Neuronal stem cell (in vitro differentiated cells): ENCODE results near the gene UNC45A.

Source experiments
- DNase-seq: peaks from one replicate; pipeline ENCODE4 v3.0.0-alpha.2; 2013; ENCODE audit warnings: low spot score
- H2AFZ ChIP-seq: one replicate; pipeline ENCODE4 v1.6.1; 2013; ENCODE audit warnings: mild to moderate bottlenecking, low read length, inconsistent platforms
- H2AK5ac ChIP-seq: 2 replicates; pipeline ENCODE4 v1.6.1; 2013; ENCODE audit warnings: low read depth, mild to moderate bottlenecking, inconsistent platforms, low read length, moderate library complexity, mixed read lengths
- H2BK120ac ChIP-seq: 2 replicates; pipeline ENCODE4 v1.6.1; 2013; ENCODE audit warnings: low read depth, mild to moderate bottlenecking, inconsistent platforms, low read length, moderate library complexity, mixed read lengths
- H2BK12ac ChIP-seq: one replicate; pipeline ENCODE4 v1.6.1; 2013; ENCODE audit warnings: low read length, inconsistent platforms
- H2BK15ac ChIP-seq: 2 replicates; pipeline ENCODE4 v1.6.1; 2013; ENCODE audit warnings: mild to moderate bottlenecking, low read length, inconsistent platforms, mixed read lengths
- H2BK5ac ChIP-seq: one replicate; pipeline ENCODE4 v1.6.1; 2013; ENCODE audit warnings: inconsistent platforms, mild to moderate bottlenecking, low read length, moderate library complexity
- H3K14ac ChIP-seq: one replicate; pipeline ENCODE4 v1.6.1; 2013; ENCODE audit warnings: low read length, inconsistent platforms
- H3K18ac ChIP-seq: 2 replicates; pipeline ENCODE4 v1.6.1; 2013; ENCODE audit warnings: low read length, inconsistent platforms
- H3K23ac ChIP-seq: 2 replicates; pipeline ENCODE4 v1.6.1; 2013; ENCODE audit warnings: low read depth, mild to moderate bottlenecking, mixed read lengths, low read length, inconsistent platforms; ENCODE audit not compliant: poor library complexity
- H3K27ac ChIP-seq: replicated peaks from 3 replicates; pipeline ENCODE4 v1.5.1; 2013; ENCODE audit warnings: low read length, inconsistent platforms
- H3K27me3 ChIP-seq, 3 experiments: 2 replicates each; pipeline ENCODE4 v1.6.1; 2013; ENCODE audit warnings: low read length in 3 of 3, mild to moderate bottlenecking in 2 of 3, inconsistent platforms in 1 of 3, low read depth in 1 of 3, mixed read lengths in 1 of 3, moderate library complexity in 1 of 3; ENCODE audit not compliant: control insufficient read depth in 3 of 3, insufficient read depth in 3 of 3
- H3K36me3 ChIP-seq, 2 donors: replicated peaks in 1 of 2; 2 replicates each; pipeline ENCODE4 v1.6.1; 2013; ENCODE audit warnings: low read length in 2 of 2; ENCODE audit not compliant: control insufficient read depth in 2 of 2, insufficient read depth in 2 of 2
- H3K4ac ChIP-seq: 2 replicates; pipeline ENCODE4 v1.6.1; 2013; ENCODE audit warnings: inconsistent platforms, mild to moderate bottlenecking, low read length, moderate library complexity
- H3K4me1 ChIP-seq, 2 donors: 1 replicate in 1 of 2; 2 replicates in 1 of 2; pipeline ENCODE4 v1.6.1; 2013; ENCODE audit warnings: low read length in 2 of 2, low read depth in 1 of 2; ENCODE audit not compliant: control insufficient read depth in 2 of 2, insufficient read depth in 1 of 2
- H3K4me2 ChIP-seq: one replicate; pipeline ENCODE4 v1.6.1; 2013; ENCODE audit warnings: mild to moderate bottlenecking, low read length, inconsistent platforms; ENCODE audit not compliant: insufficient read depth, poor library complexity, severe bottlenecking
- H3K4me3 ChIP-seq, 2 donors: 2 replicates each; pipeline ENCODE4 v1.5.1; 2013; ENCODE audit warnings: low read length in 2 of 2, mild to moderate bottlenecking in 2 of 2, inconsistent platforms in 1 of 2, moderate library complexity in 1 of 2
- H3K79me1 ChIP-seq: one replicate; pipeline ENCODE4 v1.6.1; 2013; ENCODE audit warnings: low read depth, mild to moderate bottlenecking, inconsistent platforms, low read length, moderate library complexity
- H3K9ac ChIP-seq: one replicate; pipeline ENCODE4 v1.6.1; 2013; ENCODE audit warnings: mild to moderate bottlenecking, low read depth, low read length, inconsistent platforms; ENCODE audit not compliant: poor library complexity
- H3K9me3 ChIP-seq, 2 donors: replicated peaks in 1 of 2; 2 replicates each; pipeline versions ENCODE3 to v1.6.1; 2013; ENCODE audit warnings: low read length in 2 of 2, mild to moderate bottlenecking in 2 of 2, inconsistent platforms in 1 of 2, low read depth in 1 of 2, mixed read lengths in 1 of 2, moderate library complexity in 1 of 2; ENCODE audit not compliant: control insufficient read depth in 2 of 2, insufficient read depth in 1 of 2
- H4K8ac ChIP-seq: one replicate; pipeline ENCODE4 v1.6.1; 2013; ENCODE audit warnings: low read depth, mild to moderate bottlenecking, inconsistent platforms, low read length, moderate library complexity
- H4K91ac ChIP-seq: one replicate; pipeline ENCODE4 v1.6.1; 2013; ENCODE audit warnings: low read length, low read depth, mild to moderate bottlenecking, inconsistent platforms; ENCODE audit not compliant: poor library complexity
- WGBS, 2 donors: extraction: QIAGEN DNeasy Blood & Tissue Kit; methylation state at CpG; one replicate each; pipeline ENCODE4 v1.1.7; 2013; ENCODE audit warnings: missing lambda C conversion rate in 2 of 2, mixed read lengths in 1 of 2; ENCODE audit not compliant: insufficient read length in 2 of 2, insufficient replicate concordance in 1 of 2; ENCODE audit errors: extremely low coverage in 2 of 2; 5-methylcytosine and 5-hydroxymethylcytosine counted together

Gene UNC45A

DNA sequence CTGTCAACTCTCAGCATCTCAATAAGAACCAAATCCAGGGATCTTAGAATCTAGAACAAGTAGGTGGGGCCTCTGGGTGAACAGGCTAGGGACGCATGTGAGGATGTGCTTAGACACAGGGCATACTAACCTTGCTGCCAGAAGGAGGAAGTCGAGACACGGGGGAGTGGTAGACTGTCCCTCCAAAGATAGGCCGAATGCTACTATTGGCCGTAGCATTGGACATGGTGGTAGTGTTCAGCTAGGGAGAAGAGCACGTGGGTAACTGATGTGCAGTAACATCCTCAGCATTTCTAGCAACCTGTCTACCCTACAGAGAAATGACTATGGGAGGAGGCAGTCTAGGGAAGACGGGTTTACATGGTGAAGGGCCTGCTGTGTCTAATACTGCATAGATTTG is 35.2 kb downstream of the UNC45A start:
- Histone ChIP-seq H2BK12ac (no peak overlapping the region), H2AFZ (no peak overlapping the region), H3K4me3 (no peak overlapping the region), H2BK5ac (no peak overlapping the region), H4K8ac (no peak overlapping the region), H3K4me1 (no peaks in the 10 kb centered on the region), H2AK5ac (no peak overlapping the region), H3K4me2 (no peak overlapping the region), H3K79me1 (peaks cover 1% of the 10 kb centered on the region), H3K36me3 (peaks cover 64 to 95% of the 10 kb centered on the region in 2 donors), H3K9me3 (no peaks in the 10 kb centered on the region), H3K9ac (no peak overlapping the region), H4K91ac (no peak overlapping the region), H3K23ac (no peak overlapping the region), H3K4ac (no peak overlapping the region), H2BK15ac (no peak overlapping the region), H3K27me3 (no peaks in the 10 kb centered on the region), H2BK120ac (no peak overlapping the region), H3K27ac (no peak overlapping the region), H3K14ac (no peak overlapping the region), H3K18ac (no peak overlapping the region)
- WGBS, 2 donors: no CpG with 5 or more reads among the region's 7 CpGs
- no peak for DNase-seq

DNA sequence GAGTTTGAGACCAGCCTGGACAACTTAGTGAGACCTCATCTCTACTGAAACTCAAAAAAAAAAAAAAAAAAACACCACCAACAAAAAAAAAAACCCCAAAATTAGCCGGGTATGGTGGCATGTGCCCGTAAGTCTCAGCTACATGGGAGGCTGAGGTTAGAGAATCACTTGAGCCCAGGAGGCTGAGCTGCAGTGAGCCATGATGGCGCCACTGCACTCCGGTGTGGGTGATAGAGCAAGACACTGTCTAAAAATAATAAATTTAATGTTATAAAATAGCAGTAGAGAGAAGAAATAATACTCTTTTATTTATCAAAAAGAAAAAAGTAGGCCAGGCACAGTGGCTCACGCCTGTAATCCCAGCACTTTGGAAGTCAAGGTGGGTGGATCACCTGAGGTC is 37.0 kb downstream of the UNC45A start:
- H3K4me1 ChIP-seq: no peaks in the 10 kb centered on the region
- peaks cover 60 to 94% of the 10 kb centered on the region in 2 donors for H3K36me3 ChIP-seq
- no peak overlapping the region for H3K4me2 ChIP-seq
- DNase-seq: no peak
- H2AFZ ChIP-seq: no peak overlapping the region
- H4K8ac ChIP-seq: no peak overlapping the region
- H2BK120ac ChIP-seq: no peak overlapping the region
- H3K14ac ChIP-seq: no peak overlapping the region
- no peak overlapping the region for H3K27ac ChIP-seq
- H3K4me3 ChIP-seq: no peak overlapping the region
- no peak overlapping the region for H3K4ac ChIP-seq
- no peak overlapping the region for H4K91ac ChIP-seq
- H3K9ac ChIP-seq: no peak overlapping the region
- H2BK15ac ChIP-seq: no peak overlapping the region
- no peak overlapping the region for H2BK5ac ChIP-seq
- H2AK5ac ChIP-seq: no peak overlapping the region
- H3K9me3 ChIP-seq: no peaks in the 10 kb centered on the region
- H3K79me1 ChIP-seq: peaks cover 1% of the 10 kb centered on the region
- WGBS, 2 donors: no CpG with 5 or more reads among the region's 5 CpGs
- H2BK12ac ChIP-seq: no peak overlapping the region
- H3K18ac ChIP-seq: no peak overlapping the region
- H3K27me3 ChIP-seq: no peaks in the 10 kb centered on the region
- H3K23ac ChIP-seq: no peak overlapping the region

DNA sequence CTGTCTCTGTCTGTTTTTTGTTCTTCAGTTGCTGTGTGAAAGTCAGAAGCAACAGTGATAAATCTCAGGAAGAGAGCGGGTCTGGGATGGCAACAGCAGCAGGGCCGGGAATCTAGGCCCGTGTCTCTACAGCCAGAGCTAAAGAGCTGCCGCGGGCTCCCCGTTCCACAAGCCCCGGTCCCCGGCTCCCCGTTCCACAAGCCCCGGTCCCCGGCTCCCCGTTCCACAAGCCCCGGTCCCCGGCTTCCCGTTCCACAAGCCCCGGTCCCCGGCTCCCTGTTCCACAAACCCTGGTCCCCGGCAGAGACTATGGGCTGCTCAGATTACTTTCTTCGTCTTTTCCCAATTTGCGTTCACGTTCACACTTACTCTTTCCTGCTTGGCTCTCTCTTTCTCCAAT is 39.1 kb downstream of the UNC45A start:
- Histone ChIP-seq H3K9ac (no peak overlapping the region), H2BK15ac (no peak overlapping the region), H4K8ac (no peak overlapping the region), H2BK12ac (no peak overlapping the region), H4K91ac (no peak overlapping the region), H2AFZ (no peak overlapping the region), H3K27me3 (no peaks in the 10 kb centered on the region), H3K79me1 (peaks cover 1% of the 10 kb centered on the region), H3K23ac (no peak overlapping the region), H2BK5ac (no peak overlapping the region), H3K4me1 (no peaks in the 10 kb centered on the region), H3K27ac (no peak overlapping the region), H3K4me2 (no peak overlapping the region), H3K14ac (no peak overlapping the region), H3K36me3 (peaks cover 50 to 91% of the 10 kb centered on the region in 2 donors), H3K4ac (no peak overlapping the region), H2AK5ac (no peak overlapping the region), H3K18ac (no peak overlapping the region), H2BK120ac (no peak overlapping the region), H3K9me3 (no peaks in the 10 kb centered on the region), H3K4me3 (no peak overlapping the region)
- no CpG with 5 or more reads among the region's 21 CpGs for WGBS, 2 donors
- DNase-seq: no peak

DNA sequence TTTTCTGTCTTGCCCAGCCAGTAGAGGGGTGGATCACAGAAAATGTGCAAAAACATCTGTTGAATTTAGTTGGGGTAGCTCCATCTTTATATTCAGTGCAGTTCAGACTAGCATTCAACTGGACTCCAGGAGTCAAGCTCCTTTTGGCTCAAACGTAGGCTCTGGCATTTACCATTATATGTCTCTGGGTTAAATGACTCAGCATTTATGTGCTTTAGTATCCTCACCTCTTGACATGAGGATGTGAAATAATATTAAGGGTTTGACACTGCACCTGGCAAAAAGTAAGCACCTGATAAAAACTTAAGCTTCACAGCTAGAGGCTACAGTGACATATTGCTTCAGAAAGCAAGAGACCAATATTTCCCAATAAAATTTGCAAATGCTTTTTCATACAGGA is 44.5 kb downstream of the UNC45A start:
- Histone ChIP-seq H4K91ac (no peak overlapping the region), H3K36me3 (peaks cover 52 to 96% of the 10 kb centered on the region in 2 donors), H3K9ac (no peak overlapping the region), H3K27ac (no peak overlapping the region), H2BK15ac (no peak overlapping the region), H3K4ac (no peak overlapping the region), H3K23ac (no peak overlapping the region), H3K79me1 (no peaks in the 10 kb centered on the region), H3K18ac (no peak overlapping the region), H3K27me3 (no peaks in the 10 kb centered on the region), H2AFZ (no peak overlapping the region), H2BK120ac (no peak overlapping the region), H3K4me1 (no peaks in the 10 kb centered on the region), H4K8ac (no peak overlapping the region), H3K9me3 (no peaks in the 10 kb centered on the region), H3K4me3 (no peak overlapping the region), H2BK5ac (no peak overlapping the region), H2AK5ac (no peak overlapping the region), H3K14ac (no peak overlapping the region), H2BK12ac (no peak overlapping the region), H3K4me2 (no peak overlapping the region)
- no peak for DNase-seq
- no CpG with 5 or more reads among the region's 1 CpG for WGBS, 2 donors
